ENCODE measurements around the gene ZXDC.

ZXDC gene

GRCh38 chr3:126450219-126450618 lies 25.5 kb downstream of the ZXDC start:
- peak; percentile 7 for DNase-seq

GRCh38 chr3:126449621-126450051 lies 26.1 kb downstream of the ZXDC start:
- DNase-seq: no peak

- no peak for DNase-seq
Observed at GRCh38 chr3:126448893-126449180, 26.9 kb downstream of the ZXDC start.

- DNase-seq: no peak
Observed at GRCh38 chr3:126448136-126448892, 27.4 kb downstream of the ZXDC start.

- DNase-seq: no peak
Observed at GRCh38 chr3:126447456-126448106, 28.1 kb downstream of the ZXDC start.

- no peak for DNase-seq
Observed at GRCh38 chr3:126446791-126447190, 28.9 kb downstream of the ZXDC start.

- DNase-seq: no peak
Observed at GRCh38 chr3:126446301-126446700, 29.4 kb downstream of the ZXDC start.

- DNase-seq: peak; percentile 12
Observed at GRCh38 chr3:126445506-126445905, 30.2 kb downstream of the ZXDC start.

GRCh38 chr3:126442856-126443242 lies 32.8 kb downstream of the ZXDC start:
- no peak for DNase-seq

- DNase-seq: peak; percentile 26
Observed at GRCh38 chr3:126442094-126442855, 33.4 kb downstream of the ZXDC start.

GRCh38 chr3:126441256-126441880 lies 34.3 kb downstream of the ZXDC start:
- peak; percentile 12 for DNase-seq

GRCh38 chr3:126440709-126440995 lies 35.0 kb downstream of the ZXDC start:
- peak; percentile 23 for DNase-seq

GRCh38 chr3:126439968-126440708 lies 35.6 kb downstream of the ZXDC start:
- DNase-seq: peak; percentile 17

- peak; percentile 21 for DNase-seq
Observed at GRCh38 chr3:126439346-126439967, 36.2 kb downstream of the ZXDC start.

GRCh38 chr3:126438746-126439145 lies 36.9 kb downstream of the ZXDC start:
- peak; percentile 18 for DNase-seq

GRCh38 chr3:126438186-126438585 lies 37.5 kb downstream of the ZXDC start:
- DNase-seq: peak; percentile 8

GRCh38 chr3:126436826-126437717 lies 38.6 kb downstream of the ZXDC start:
- DNase-seq: peak; percentile 9

- peak; percentile 21 for DNase-seq
Observed at GRCh38 chr3:126435456-126436315, 40.0 kb downstream of the ZXDC start.

- DNase-seq: peak; percentile 18
Observed at GRCh38 chr3:126434931-126435411, 40.7 kb downstream of the ZXDC start.

- no peak for DNase-seq
Observed at GRCh38 chr3:126434264-126434590, 41.5 kb downstream of the ZXDC start.

Data from activated CD4-positive, CD25-positive, alpha-beta regulatory T cell treated with anti-CD3 and anti-CD28 coated beads, Interleukin-2, amount 50 U/mL, for 72 hours (primary cell).